Effector CD8-positive, alpha-beta T cell (primary cell): ENCODE measurements around the gene DPYD.

Source experiments
- DNase-seq: peaks from one replicate; lab custom pipeline; 2025; lab: John Stamatoyannopoulos, UW
- total RNA-seq, 4 experiments: gene quantifications; one replicate each; lab custom pipeline; 2026; lab: John Stamatoyannopoulos, UW

DPYD gene
- 51.6 to 107 (median 72.0) reads per million in 4 experiments for total RNA-seq

- peak; percentile 70 for DNase-seq
These were observed at the start of gene DPYD for GRCh38 chr1:97920832-97921571. Gene DPYD, minus strand, starts transcription at chr1:97921034. Its CDS starts 112 bp downstream, at chr1:97920922.

DNA sequence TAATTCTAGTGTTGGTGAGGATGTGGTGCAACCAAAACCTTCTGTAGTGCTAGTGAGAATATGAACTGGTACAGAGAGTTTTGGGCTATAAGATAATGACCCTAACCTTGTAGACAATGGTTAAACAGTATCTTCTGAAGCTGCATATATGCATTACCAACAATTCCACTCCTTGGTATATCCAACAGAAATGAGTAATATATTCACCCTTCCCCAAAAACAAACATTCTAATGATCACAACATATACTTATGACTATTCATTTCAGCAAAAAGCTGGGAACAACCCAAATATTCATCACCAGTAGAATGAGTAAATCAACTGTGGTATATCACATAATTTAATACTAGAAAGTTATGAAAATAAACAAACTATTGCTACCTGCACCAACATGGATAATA lies 39.6 kb upstream of the DPYD start:
- no peak for DNase-seq

DNA sequence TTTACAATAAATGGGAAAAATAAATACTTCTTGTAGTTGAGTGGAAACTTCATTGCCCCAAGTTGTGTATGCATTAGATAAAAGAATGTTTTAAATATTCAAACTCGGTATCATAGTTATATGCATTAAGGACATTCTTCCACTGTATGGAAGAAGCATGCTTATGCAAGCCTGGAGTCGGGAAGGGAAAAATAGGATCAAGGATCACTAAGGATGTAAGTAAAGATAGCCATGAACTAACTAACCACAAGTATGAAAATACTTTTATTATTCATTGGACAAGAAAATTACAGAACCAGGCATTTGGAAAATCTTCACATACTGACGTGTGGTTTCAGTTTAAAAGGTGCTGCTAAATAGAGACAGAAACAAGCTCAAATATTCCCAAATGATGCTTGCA lies 26.9 kb upstream of the DPYD start:
- no peak for DNase-seq

- DNase-seq: no peak
These were observed 22.5 kb upstream of the DPYD start for GRCh38 chr1:97943354-97943753.

- DNase-seq: no peak
These were observed 21.6 kb upstream of the DPYD start for GRCh38 chr1:97942161-97943123.

DNA sequence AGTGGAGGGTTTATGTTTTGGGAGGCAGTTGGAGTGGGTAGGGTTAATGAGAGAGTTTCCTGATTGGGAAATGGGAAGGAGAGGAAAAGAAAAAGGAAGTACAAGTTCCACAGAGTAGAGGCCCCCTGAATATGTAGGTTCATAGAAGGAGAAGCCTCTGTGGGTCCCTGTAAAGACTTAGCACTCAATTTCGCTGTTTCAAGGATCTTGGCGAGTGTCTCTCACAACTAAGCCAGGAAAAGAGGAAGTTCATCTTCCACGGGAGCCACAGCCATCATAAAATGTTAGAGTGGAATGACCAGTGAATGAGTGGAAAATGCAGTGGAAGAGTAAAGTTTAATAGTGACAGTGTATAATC lies 17.4 kb upstream of the DPYD start:
- DNase-seq: no peak

DNA sequence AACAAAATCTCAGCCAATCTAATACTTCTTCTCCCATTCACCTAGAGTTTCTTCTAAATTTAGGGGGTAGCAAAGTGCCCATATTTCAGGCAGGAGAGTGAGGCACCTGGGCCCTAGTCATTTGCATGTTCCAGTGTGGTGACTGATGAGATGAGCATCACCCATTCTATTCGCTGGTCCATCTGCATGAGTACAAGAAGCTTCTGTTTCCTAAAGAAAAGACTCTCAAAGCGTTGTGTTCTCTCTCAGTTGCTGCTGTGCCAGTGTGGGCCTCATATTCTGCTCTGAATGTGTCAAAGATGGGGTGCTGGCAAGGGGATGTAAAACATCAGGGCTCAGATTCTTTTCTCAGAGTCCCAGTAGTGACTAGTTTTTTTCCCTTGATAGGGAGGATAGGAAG lies 16.1 kb upstream of the DPYD start:
- DNase-seq: no peak

GRCh38 chr1:97934491-97934890 lies 13.7 kb upstream of the DPYD start:
- no peak for DNase-seq

DNA sequence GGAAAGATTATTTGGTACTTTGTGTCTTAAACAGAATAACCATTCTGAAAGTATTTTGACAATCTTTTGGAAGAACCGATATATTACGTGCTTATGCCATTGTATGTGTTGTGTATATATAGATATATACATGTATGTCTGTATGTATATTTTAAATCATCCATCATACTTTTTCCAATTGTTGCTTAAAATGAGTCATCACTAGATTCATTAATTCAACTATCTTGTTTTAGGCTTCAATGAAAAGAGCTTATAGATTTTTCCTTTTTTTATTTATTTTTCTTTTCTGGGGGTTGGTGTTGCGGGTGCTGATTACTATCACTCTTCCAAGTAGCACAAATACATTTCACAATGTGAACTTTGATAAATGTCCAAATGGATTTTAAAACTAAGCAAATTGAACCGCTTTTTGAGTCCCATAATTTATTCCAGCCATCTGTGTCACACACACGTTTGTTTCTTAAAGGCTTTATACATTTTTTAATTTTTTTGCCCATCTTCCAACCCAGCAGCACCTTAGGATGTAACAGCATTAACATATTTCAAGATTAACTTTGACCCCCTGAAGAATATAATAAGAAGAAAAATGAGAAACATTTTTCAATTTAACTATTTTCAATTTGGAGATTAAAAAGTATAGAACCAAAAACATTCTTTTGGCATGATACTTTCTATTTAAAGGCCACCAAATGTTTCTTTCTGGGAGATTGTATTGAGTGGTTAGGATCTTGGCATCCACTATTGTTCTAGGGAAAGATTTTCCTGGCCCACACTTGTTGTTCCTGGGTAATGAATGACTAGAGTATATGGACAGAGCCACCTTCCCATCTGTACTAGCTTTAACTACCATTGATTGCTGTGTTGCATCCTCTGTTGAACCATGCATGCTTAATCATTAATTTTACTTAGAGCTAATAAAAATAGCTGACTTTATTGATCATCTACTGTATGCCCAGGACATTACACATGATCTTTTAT lies 9.3 kb upstream of the DPYD start:
- no peak for DNase-seq

DNA sequence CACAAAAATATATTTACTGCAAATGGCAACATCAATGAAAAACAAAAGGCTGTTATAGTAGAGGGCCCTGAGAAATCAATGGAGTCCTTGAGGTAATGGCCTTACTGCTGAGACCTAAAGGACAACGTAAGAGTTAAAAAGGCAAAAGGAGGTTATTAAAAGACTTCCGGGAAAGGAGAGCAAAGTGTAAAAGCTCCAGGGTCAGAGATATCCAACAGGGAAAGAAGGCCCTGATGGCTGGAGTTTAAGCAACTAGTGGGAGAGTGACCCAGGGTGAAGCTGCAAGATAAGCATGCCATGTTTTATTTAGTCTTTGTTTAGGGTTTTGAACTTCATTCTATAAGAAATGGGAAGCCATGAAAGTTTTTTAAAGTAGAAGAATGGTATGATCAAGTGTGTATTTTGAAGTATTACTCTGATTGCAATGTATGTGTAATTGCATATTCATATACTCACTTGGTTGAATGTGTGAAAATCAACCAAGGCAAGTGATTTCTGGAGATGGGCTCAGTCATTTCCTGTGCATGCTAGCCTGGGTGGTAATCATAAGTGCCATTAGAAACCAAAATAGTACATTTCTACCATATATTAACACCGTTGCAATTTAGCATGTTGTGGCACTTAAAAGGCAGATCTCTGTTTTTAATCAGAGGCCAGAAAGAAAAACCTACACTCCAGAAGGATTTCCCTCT lies 5.3 kb upstream of the DPYD start:
- DNase-seq: no peak

DNA sequence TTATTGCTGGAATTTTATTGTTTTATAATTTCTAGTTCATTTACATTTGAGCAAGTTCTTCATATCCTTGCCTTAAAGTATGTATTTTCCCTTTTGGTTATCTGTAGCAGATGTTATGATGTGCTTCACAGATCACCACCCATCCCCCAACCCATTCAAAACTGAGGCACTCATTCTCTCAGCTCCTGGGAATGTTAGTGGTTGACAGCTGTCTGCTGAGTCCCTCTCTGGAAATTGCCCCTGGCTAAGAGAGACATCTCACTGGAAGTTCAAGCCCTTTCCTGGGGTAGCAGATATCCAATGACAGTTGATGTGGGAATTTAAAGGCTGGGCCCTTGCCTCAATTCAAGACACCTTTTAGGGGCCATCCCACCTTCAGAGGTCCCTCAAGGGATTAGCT lies 4.3 kb upstream of the DPYD start:
- DNase-seq: no peak

DNA sequence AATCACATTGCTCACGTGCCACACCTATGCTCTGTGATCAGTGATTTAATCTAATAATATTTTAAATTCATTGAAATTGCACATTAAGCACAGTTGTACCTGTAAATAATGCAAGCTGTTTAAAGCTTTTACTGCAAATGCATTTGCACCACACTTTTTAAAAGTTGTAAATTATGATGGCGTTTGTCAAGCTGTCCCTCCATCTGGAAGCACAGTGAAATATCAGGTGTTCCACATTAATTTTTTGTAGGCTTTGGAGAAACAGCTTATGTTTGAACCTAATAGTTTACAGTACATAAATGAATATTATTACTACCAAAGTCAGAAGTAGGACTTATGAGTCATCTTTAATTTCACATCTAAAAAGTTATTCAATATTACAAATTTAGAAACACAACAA lies 3.0 kb upstream of the DPYD start:
- no peak for DNase-seq

GRCh38 chr1:97920276-97920831 lies 480 bp downstream of the DPYD start:
- DNase-seq: no peak

GRCh38 chr1:97919585-97920261 lies 1.1 kb downstream of the DPYD start:
- no peak for DNase-seq

- no peak for DNase-seq
These were observed 1.9 kb downstream of the DPYD start for GRCh38 chr1:97918961-97919360.

DNA sequence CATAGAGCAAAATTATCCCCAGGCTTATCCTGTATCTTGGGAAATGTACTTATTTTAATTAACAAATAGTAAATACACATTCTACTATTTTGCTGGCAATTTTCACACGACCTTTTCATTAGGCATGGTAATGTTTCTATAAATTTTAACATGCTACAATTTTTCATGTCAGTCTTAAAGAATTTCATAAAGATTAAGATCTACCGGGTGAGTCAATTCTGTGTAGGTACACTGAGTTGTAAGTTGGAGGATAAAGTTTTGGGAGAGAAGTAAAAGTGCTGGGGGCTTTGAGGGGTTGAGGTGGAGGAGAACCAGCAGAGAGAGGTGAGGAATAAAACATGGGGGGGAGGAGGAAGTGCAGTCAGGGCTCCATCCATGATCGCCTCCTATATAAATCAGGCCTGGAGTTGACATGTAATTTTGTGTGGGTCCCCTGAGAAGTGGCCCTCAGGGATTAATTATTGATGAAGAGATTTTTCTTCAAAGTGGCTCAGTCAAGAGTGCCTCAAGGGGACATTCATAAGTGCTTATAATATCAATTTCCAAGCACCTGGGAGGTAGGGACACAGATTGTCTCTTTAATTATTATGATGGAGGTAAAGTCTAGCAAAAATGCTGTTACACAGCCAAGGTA lies 7.2 kb downstream of the DPYD start:
- DNase-seq: no peak

DNA sequence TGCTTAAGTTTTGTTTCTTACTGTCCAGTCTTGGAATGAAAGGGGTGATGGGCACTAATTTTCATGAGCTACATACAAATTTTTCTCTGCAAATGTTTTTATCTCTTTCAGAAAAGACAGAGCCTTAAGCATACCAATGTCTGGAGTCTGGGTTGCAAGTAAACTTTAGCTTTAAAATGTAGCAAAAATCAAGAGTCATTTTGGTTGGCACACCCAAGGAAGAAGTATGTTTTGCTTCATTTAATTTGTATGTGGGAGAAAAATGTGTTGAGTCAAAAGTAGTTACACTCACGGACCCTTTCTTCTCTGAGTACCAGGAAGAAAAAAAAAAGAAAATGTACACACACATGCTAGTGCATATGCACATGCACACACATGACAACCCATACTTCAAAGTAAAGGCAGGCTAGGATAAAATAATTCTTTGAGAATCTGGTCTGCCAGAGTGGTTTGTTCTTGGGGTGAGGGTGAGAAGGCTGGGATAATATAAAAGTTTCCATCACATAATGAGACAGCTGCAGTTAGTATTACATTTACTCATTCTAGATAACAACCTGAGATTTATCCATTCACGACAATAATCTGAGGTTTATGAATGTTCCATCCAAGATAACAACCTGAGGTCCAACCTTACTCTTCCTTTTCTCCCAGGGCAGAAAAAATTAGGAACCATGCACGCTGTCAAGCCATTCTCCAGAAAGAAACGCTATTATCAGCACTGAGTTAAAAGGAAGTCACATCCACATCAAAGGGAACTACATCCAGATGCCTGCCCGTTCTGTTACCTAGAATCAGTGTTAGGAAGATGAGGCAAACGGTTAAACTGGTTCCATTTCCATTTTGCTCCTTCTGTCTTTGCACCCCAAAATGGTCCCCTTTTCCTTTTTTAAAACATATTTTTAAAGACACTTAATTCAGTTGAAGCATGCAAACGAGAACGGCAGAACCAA lies 9.3 kb downstream of the DPYD start:
- DNase-seq: no peak

DNA sequence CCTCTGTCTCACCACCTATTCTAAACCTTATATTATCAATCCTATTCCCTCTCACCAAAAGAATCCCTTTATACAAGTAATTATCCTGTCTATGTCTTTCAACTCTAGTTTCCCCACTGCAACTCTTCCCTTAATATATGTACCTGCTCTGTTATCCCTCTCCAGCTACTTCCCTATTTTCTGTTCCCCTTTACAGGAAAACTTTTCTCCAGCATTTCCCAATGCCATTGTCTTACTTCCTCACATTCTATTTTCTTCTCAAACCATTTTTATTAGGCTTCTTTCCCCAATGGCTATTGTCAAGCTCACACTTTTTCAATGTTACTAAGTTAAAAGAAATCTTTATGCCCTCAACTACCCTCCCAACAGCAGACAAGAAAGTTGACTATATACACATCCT lies 11.6 kb downstream of the DPYD start:
- DNase-seq: no peak

- DNase-seq: no peak
These were observed 12.9 kb downstream of the DPYD start for GRCh38 chr1:97907886-97908285.
